UCSD-AML1 (cell line): ENCODE data around the gene MS4A15.
"Not testable (repeated sequence)": the region's sequence is repeated elsewhere in the genome, so short reads cannot be mapped to it uniquely, and the experiment has no call there.

Experiments
- DNase-seq: peaks from one replicate; lab custom pipeline; 2025; ENCODE audit not compliant: unreplicated experiment; lab: John Stamatoyannopoulos, UW

Gene MS4A15

GRCh38 chr11:60753309-60753708, 3.4 kb upstream of the MS4A15 start:
- DNase-seq = no peak

GRCh38 chr11:60754887-60755286, 1.8 kb upstream of the MS4A15 start:
- DNase-seq = no peak

GRCh38 chr11:60757231-60757800, 649 bp downstream of the MS4A15 start:
- DNase-seq = no peak

- DNase-seq = not testable (repeated sequence)
Observed at GRCh38 chr11:60758671-60759070, 2.0 kb downstream of the MS4A15 start.

GRCh38 chr11:60759438-60760225, 3.0 kb downstream of the MS4A15 start:
- not testable (repeated sequence) for DNase-seq

- no peak for DNase-seq
Observed at GRCh38 chr11:60761436-60762190, 4.9 kb downstream of the MS4A15 start.

GRCh38 chr11:60762851-60763691, 6.4 kb downstream of the MS4A15 start:
- DNase-seq = no peak

GRCh38 chr11:60763692-60764369, 7.2 kb downstream of the MS4A15 start:
- DNase-seq = no peak

- no peak for DNase-seq
Observed at GRCh38 chr11:60764879-60765278, 8.2 kb downstream of the MS4A15 start.

GRCh38 chr11:60765355-60765754, 8.7 kb downstream of the MS4A15 start:
- no peak for DNase-seq

- no peak for DNase-seq
Observed at GRCh38 chr11:60766547-60766946, 9.9 kb downstream of the MS4A15 start.

GRCh38 chr11:60767388-60767811, 10.7 kb downstream of the MS4A15 start:
- DNase-seq = no peak

GRCh38 chr11:60768202-60768601, 11.5 kb downstream of the MS4A15 start:
- DNase-seq = no peak

- DNase-seq = no peak
Observed at GRCh38 chr11:60769273-60769672, 12.6 kb downstream of the MS4A15 start.

- no peak for DNase-seq
Observed at GRCh38 chr11:60769811-60770210, 13.1 kb downstream of the MS4A15 start.

- no peak for DNase-seq
Observed at GRCh38 chr11:60771146-60771545, 14.5 kb downstream of the MS4A15 start.

GRCh38 chr11:60771879-60772525, 15.3 kb downstream of the MS4A15 start:
- DNase-seq = no peak

GRCh38 chr11:60772666-60773065, 16.0 kb downstream of the MS4A15 start:
- no peak for DNase-seq

- DNase-seq = no peak
Observed at GRCh38 chr11:60774726-60775125, 18.1 kb downstream of the MS4A15 start.

GRCh38 chr11:60775420-60775961, 18.8 kb downstream of the MS4A15 start:
- DNase-seq = peak; percentile 86
